Measurements from ENCODE around the gene TTC34.

- TF ChIP-seq EZH2 (IDR thresholded peaks at IDR 0.05) (no peak), CTCF (IDR thresholded peaks at IDR 0.05) (no peak), EZH2phosphoT487 (IDR thresholded peaks at IDR 0.05) (no peak)
Measured at GRCh38 chr1:2835650-2836159, 34.2 kb upstream of the TTC34 start.

Measured in neural progenitor cell (in vitro differentiated cells).